ENCODE results near the gene SND1.

The SND1 gene

DNA sequence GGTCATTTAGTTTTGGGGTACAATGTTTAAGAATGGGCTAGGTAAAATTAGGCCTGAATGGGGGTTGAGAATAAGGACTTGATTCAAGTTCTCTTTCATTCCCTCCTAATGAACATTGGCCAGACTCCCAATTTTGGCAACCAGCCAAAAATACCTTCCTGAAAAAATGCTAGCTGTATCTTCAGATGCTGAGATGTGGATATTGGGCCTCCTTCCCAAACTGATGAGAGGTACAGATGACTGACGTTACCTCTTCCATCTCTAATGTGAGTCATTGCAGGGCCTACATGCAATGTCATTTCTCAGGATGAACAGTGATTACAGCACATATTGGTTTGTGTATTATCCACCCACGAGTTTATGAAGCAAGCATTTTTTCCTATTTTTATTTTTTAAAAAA lies 151.6 kb downstream of the SND1 start:
- TF ChIP-seq NFIC (IDR thresholded peaks at IDR 0.05) (peak; percentile 75), TEAD4 (IDR thresholded peaks at IDR 0.05) (no peak)

DNA sequence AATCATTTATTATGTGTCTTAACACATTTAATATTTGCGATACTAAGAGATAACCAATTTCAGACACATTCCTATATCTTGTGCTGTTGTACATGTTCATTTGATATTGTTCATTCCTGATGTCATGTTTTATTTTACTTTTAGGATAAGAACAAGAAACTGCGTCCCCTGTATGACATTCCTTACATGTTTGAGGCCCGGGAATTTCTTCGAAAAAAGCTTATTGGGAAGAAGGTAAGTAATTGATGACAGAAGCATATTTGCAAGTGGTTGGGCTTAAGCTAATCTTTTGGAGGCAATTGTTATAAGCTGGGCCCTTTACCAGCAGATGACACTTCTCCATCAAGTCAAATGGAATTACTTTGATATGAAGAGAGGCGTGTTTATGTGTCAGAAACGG lies 155.3 kb downstream of the SND1 start:
- TF ChIP-seq YY1 (IDR thresholded peaks at IDR 0.05; ENCODE audit: low read depth), result no peak
- no peak for TF ChIP-seq EP300 (IDR thresholded peaks at IDR 0.05; ENCODE audit: borderline replicate concordance)
- TF ChIP-seq TAF1 (IDR thresholded peaks at IDR 0.05; ENCODE audit: low read depth), result no peak
- no peak for TF ChIP-seq EGR1 (IDR thresholded peaks at IDR 0.05)

DNA sequence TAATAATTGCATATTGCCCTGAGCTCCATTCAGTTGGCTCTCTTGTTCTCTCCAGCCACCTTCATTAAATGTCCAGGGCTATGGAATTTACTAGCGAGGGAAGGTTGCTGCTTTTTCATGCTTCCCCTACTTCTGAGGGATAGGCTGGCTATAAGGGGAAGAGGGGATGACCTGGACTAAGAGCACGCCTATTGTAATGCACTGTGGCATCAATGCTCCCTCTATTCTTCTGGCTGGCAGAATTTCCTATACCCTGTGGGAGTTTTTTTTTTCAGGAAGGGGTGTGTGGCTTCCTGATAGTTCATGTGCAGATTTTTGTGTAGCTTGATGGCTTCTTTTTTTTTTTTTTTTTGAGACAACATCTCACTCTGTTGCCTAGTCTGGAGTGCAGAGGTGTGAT lies 155.8 kb downstream of the SND1 start:
- TF ChIP-seq, protein P1, sequence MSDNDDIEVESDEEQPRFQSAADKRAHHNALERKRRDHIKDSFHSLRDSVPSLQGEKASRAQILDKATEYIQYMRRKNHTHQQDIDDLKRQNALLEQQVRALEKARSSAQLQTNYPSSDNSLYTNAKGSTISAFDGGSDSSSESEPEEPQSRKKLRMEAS (IDR thresholded peaks at IDR 0.05), result no peak
- TF ChIP-seq TEAD4 (IDR thresholded peaks at IDR 0.05) (no peak), TCF12 (IDR thresholded peaks at IDR 0.05; ENCODE audit: low read depth) (no peak)
- TF ChIP-seq, protein P2, sequence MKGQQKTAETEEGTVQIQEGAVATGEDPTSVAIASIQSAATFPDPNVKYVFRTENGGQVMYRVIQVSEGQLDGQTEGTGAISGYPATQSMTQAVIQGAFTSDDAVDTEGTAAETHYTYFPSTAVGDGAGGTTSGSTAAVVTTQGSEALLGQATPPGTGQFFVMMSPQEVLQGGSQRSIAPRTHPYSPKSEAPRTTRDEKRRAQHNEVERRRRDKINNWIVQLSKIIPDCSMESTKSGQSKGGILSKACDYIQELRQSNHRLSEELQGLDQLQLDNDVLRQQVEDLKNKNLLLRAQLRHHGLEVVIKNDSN (IDR thresholded peaks at IDR 0.05), result no peak

DNA sequence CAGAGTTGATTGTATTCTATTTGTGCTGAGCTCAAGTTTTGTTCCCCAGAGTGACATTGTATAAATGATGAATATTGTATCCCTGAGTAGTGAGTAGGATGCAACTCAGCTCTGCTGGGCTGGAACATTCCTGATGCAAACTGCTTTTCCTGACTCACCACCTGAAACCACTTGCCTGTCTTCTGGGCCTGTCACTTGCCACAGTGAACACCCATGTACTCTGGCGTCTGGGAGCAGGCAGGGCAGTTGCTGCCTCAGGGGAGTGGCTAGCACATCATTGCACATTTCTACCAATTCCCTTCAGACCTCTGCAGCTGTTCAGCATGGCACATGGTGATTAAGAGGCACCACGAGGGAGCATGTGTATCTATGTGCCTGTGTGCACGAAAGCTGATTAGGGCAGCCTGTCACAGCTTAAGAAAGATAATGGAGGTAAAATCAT lies 157.3 kb downstream of the SND1 start:
- TF ChIP-seq CEBPB (IDR thresholded peaks at IDR 0.05), result no peak

DNA sequence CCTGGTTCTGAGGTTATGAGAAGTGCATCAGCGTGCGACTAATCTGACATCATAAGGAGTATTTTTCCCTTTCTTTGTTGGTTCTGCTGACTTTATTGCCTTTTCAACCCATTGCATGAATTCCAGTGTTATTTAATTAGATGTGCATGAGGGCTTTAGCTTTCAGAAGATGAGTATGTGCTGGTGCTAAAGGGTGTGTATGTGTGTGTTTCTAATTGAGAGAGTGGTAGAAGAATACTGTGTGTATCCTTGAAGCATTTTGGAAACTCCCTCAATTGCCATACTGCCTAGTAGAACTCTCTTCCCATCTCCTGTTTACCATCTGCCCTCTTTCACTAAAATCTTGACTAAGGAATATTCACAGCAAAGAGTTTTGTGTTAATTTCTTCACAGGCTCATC lies 158.1 kb downstream of the SND1 start:
- TF ChIP-seq TEAD4 (IDR thresholded peaks at IDR 0.05), result no peak
- TF ChIP-seq TCF12 (IDR thresholded peaks at IDR 0.05; ENCODE audit: low read depth), result no peak
- TF ChIP-seq RAD21 (IDR thresholded peaks at IDR 0.05; ENCODE audit: low read depth), result no peak
- TF ChIP-seq NFIC (IDR thresholded peaks at IDR 0.05), result no peak
- TF ChIP-seq EP300 (IDR thresholded peaks at IDR 0.05; ENCODE audit: borderline replicate concordance), result no peak
- TF ChIP-seq, protein P1 (IDR thresholded peaks at IDR 0.05), result no peak
- no peak for TF ChIP-seq ZBTB7A (IDR thresholded peaks at IDR 0.05; ENCODE audit: low read depth)

DNA sequence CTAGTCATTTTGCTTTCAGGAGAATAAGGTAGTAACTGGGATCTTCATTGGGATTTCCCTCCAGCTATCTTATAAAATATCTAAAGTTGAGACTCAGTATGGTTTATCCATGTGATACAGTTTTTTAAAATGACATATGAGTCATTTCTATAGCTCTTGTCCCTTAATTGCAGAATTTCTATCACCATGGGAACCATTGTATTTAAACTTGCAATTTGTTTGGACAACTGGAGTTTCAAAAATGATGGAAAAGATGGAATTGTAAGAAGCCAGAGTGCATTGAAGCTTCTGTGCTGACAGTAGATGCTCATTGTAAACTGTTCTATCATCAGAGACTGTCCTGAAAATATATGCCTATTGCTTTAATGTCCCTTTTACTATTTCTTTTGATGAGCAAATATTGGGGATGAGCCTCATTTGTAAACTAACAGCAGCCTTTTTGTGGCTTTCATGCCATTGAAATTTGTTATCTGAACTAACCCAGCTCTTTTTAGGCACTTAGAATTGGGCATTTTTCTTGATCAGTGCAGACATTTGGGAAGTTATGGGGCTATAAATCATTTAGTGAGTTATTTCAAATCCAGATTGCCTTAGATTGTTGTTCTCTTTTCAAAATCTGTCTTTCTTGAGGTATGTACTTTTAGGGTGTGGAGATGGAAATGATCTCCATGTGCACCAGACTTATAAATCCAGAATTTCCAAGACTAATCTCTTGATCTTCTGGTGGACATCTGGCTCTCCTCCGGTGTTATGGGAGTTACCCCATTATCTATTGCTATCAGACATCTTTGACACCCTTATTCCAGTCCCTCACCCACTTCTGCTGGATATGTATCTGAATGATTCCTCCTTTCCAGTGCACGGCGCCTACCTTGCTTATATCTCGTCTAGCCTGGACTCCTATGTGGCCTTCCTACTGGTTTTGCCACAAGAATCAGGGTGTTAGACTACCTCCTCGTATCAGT lies 159.0 kb downstream of the SND1 start:
- TF ChIP-seq TEAD4 (IDR thresholded peaks at IDR 0.05), result no peak
- TF ChIP-seq TCF12 (IDR thresholded peaks at IDR 0.05; ENCODE audit: low read depth), result no peak
- TF ChIP-seq CEBPB (IDR thresholded peaks at IDR 0.05), result no peak
- no peak for TF ChIP-seq YY1 (IDR thresholded peaks at IDR 0.05; ENCODE audit: low read depth)
- TF ChIP-seq, protein P2 (IDR thresholded peaks at IDR 0.05), result no peak
- TF ChIP-seq TAF1 (IDR thresholded peaks at IDR 0.05; ENCODE audit: low read depth), result no peak
- TF ChIP-seq, protein P1 (IDR thresholded peaks at IDR 0.05), result no peak
- no peak for TF ChIP-seq EP300 (IDR thresholded peaks at IDR 0.05; ENCODE audit: borderline replicate concordance)
- no peak for TF ChIP-seq RAD21 (IDR thresholded peaks at IDR 0.05; ENCODE audit: low read depth)
- TF ChIP-seq CREB1 (IDR thresholded peaks at IDR 0.05; ENCODE audit: low read depth), result no peak
- TF ChIP-seq ZBTB7A (IDR thresholded peaks at IDR 0.05; ENCODE audit: low read depth), result no peak
- no peak for TF ChIP-seq NFIC (IDR thresholded peaks at IDR 0.05)
- no peak for TF ChIP-seq FOXM1 (IDR thresholded peaks at IDR 0.05; ENCODE audit: borderline replicate concordance, low read depth)
- TF ChIP-seq, protein P3, sequence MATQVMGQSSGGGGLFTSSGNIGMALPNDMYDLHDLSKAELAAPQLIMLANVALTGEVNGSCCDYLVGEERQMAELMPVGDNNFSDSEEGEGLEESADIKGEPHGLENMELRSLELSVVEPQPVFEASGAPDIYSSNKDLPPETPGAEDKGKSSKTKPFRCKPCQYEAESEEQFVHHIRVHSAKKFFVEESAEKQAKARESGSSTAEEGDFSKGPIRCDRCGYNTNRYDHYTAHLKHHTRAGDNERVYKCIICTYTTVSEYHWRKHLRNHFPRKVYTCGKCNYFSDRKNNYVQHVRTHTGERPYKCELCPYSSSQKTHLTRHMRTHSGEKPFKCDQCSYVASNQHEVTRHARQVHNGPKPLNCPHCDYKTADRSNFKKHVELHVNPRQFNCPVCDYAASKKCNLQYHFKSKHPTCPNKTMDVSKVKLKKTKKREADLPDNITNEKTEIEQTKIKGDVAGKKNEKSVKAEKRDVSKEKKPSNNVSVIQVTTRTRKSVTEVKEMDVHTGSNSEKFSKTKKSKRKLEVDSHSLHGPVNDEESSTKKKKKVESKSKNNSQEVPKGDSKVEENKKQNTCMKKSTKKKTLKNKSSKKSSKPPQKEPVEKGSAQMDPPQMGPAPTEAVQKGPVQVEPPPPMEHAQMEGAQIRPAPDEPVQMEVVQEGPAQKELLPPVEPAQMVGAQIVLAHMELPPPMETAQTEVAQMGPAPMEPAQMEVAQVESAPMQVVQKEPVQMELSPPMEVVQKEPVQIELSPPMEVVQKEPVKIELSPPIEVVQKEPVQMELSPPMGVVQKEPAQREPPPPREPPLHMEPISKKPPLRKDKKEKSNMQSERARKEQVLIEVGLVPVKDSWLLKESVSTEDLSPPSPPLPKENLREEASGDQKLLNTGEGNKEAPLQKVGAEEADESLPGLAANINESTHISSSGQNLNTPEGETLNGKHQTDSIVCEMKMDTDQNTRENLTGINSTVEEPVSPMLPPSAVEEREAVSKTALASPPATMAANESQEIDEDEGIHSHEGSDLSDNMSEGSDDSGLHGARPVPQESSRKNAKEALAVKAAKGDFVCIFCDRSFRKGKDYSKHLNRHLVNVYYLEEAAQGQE (IDR thresholded peaks at IDR 0.05; ENCODE audit: low read depth), result no peak
- no peak for TF ChIP-seq EGR1 (IDR thresholded peaks at IDR 0.05)

DNA sequence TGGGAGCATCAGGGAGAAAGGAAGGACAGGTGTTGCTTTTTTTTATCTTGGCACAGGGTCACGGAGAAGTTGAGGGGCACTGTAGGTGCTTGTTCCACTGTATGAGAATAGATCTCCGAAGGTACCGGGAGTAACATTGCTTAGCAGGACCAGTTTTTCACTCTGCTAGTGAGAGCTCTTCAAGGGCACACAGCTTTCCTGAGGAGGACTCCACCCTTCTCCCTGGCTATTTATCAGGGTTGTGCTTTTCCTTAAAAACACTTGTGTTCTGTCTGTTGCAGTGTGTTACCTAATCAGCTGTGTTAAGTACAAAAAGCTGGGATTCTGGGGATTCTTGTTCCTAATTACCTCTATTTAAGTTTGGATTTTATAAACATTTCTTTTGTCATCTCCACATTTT lies 160.5 kb downstream of the SND1 start:
- no peak for TF ChIP-seq RAD21 (IDR thresholded peaks at IDR 0.05; ENCODE audit: low read depth)
- no peak for TF ChIP-seq CEBPB (IDR thresholded peaks at IDR 0.05)
- no peak for TF ChIP-seq EGR1 (IDR thresholded peaks at IDR 0.05)
- TF ChIP-seq, protein P3 (IDR thresholded peaks at IDR 0.05; ENCODE audit: low read depth), result no peak
- TF ChIP-seq YY1 (IDR thresholded peaks at IDR 0.05; ENCODE audit: low read depth), result no peak
- TF ChIP-seq, protein P2 (IDR thresholded peaks at IDR 0.05), result no peak
- TF ChIP-seq, protein P1 (IDR thresholded peaks at IDR 0.05), result no peak
- TF ChIP-seq TEAD4 (IDR thresholded peaks at IDR 0.05), result no peak
- TF ChIP-seq EP300 (IDR thresholded peaks at IDR 0.05; ENCODE audit: borderline replicate concordance), result no peak
- TF ChIP-seq ZBTB7A (IDR thresholded peaks at IDR 0.05; ENCODE audit: low read depth), result no peak

All from Ishikawa (cell line).